Measurements from ENCODE around the gene NDUFB4.

DNA sequence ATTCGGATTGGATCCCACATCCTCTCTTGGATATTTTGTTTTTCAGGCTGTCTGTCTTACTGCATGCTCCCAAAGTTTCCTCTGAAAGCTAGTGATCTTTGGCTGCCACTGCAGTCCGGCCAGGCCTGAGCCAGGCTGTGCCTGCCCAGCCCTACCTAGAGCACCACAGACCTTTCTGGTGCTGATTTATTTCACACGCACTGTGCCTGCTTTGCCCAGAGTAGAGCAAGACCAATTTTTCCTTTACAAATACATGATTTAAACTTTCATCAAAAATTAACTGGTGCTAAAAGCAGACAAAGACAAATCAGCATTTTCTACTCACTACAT is 28.0 kb upstream of the NDUFB4 start:
- TF ChIP-seq CTCF (IDR thresholded peaks at IDR 0.05) (no peak), EZH2 (IDR thresholded peaks at IDR 0.05; ENCODE audit: borderline replicate concordance, insufficient read depth, low read depth, low read length, poor library complexity, severe bottlenecking) (no peak)
